ENCODE data around the gene HSBP1L1.

HSBP1L1 gene

DNA sequence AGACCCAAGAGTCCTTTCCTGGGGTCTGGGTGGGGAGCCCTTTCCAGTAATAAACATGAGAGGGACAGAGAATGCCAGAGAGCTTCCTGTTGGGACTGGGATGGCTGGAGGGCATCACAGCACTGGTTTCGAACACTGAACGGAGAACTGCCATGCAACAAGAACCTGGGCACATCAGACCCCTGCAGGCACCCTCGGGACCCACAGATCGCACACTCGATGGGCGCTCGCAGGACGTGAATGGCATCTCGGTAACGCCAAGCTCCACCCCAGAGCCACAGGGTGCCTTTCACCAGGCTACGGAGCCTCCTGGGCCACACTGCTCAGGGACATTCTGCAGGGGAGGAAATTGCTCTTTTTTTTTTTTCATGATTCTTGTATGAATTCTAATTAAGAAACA, 38.1 kb upstream of the HSBP1L1 start:
- TF ChIP-seq CTCF (conservative IDR thresholded peaks at IDR 0.05; ENCODE audit: low read depth, low read length) = no peak
- no peak for DNase-seq (ENCODE audit: low read depth)
- H3K4me3 ChIP-seq (ENCODE audit: low read depth, low read length) = no peak overlapping the region

- peak; percentile 22 for DNase-seq (ENCODE audit: low read depth)
- no peak for TF ChIP-seq CTCF (conservative IDR thresholded peaks at IDR 0.05; ENCODE audit: low read depth, low read length)
- H3K4me3 ChIP-seq (ENCODE audit: low read depth, low read length) = no peak overlapping the region
Measured at GRCh38 chr18:79926715-79927606, 37.5 kb upstream of the HSBP1L1 start.

DNA sequence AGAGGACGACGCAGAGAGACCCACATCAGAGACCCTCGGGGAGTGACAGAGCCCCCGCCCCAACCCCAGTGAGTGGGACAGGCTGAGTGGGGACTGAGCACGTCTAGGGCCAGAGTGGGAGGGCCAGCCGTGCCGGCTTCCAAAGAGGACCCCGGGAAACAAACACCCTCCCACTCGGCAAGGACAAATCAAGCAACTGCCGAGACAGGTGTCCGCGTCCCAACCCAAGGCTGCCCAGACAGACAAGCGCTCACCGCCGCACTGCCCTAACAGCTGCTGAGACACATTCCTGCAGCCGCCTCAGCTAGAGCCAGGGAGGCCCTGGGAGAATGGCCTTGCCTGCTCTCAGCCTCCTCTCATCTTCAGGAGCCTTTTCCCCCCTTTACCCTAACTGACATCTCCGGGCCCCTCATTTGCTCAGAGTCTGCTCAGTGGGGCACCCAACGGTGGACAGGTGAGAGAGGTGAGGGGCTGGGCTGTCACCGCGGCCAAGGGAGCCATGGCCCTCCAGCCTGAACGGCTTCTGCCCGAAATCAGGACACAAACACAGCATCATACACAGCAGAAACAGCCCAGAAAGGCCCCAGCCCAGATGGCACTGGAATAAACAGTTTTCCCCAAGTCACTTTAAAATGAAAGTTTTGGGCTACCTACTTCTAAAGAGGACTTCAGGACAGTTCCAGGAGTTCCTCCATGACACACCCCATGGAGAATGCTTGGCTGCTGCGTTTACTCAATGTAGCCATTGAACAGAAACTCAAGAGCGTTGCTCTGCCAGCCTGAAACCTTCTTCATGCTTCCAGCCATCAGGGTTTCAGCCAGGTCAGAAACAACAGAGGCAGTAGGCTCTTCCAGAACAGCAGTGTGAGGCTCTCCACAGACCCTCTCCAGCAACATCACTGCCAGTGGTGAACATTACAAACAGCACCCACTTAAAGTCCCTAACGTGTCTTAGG, 36.6 kb upstream of the HSBP1L1 start:
- TF ChIP-seq CTCF (conservative IDR thresholded peaks at IDR 0.05; ENCODE audit: low read depth, low read length) = no peak
- no peak for DNase-seq (ENCODE audit: low read depth)
- H3K4me3 ChIP-seq (ENCODE audit: low read depth, low read length) = no peak overlapping the region

- no peak for TF ChIP-seq CTCF (conservative IDR thresholded peaks at IDR 0.05; ENCODE audit: low read depth, low read length)
- no peak for DNase-seq (ENCODE audit: low read depth)
- H3K4me3 ChIP-seq (ENCODE audit: low read depth, low read length) = no peak overlapping the region
Measured at GRCh38 chr18:79928563-79928960, 35.9 kb upstream of the HSBP1L1 start.

DNA sequence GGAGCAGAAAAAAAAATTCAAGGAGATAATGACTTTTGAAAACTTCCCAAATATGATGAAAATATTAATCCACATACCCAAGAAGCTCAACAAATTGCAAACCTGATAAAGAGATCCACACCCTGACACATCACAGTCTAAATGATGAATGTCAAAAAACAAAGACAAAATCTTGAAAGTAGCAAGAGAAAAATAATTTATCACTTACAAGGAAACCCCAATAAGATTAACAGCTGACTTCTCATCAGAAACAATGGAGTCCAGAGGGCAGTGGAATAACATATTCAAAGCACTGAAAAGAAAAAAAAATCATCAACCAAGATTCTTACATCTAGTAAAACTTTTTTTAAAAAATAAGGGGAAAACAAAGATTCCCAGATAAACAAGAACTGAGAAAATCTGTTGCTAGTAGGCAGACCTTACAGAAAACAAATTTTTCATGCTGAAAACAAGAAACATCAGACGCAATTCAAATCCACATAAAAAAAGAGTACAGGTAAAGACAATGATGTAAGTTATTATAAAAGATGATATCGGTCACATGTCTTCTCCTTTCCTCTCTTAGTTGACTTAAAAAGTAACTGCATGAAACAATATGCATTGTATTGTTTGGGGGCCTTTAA, 34.3 kb upstream of the HSBP1L1 start:
- peak; percentile 23 for DNase-seq (ENCODE audit: low read depth)
- H3K4me3 ChIP-seq (ENCODE audit: low read depth, low read length) = no peak overlapping the region
- no peak for TF ChIP-seq CTCF (conservative IDR thresholded peaks at IDR 0.05; ENCODE audit: low read depth, low read length)

GRCh38 chr18:79931475-79931874, 33.0 kb upstream of the HSBP1L1 start:
- TF ChIP-seq CTCF (conservative IDR thresholded peaks at IDR 0.05; ENCODE audit: low read depth, low read length) = no peak
- no peak for DNase-seq (ENCODE audit: low read depth)
- H3K4me3 ChIP-seq (ENCODE audit: low read depth, low read length) = no peak overlapping the region

Measured in choroid plexus epithelial cell (primary cell).